BLaER1 treated with 17β-estradiol and CSF1 and Interleukin-3, amounts not matched to agents 10 nM and 100 nM (cell line): ENCODE measurements around the gene LRCH1.

Experiments used
- H3K27ac ChIP-seq, 11 experiments: shearing (Covaris generic); formaldehyde crosslinking; 2 replicates each; pipeline ENCODE4 v1.8.1; 2022
- H3K27me3 ChIP-seq, 11 experiments: shearing (Covaris generic); formaldehyde crosslinking; 2 replicates each; pipeline ENCODE4 v1.8.1; 2022
- H3K36me3 ChIP-seq, 11 experiments: shearing (Covaris generic); formaldehyde crosslinking; 2 replicates each; pipeline ENCODE4 v1.8.1; 2022
- H3K4me1 ChIP-seq, 10 experiments: shearing (Covaris generic); formaldehyde crosslinking; 2 replicates each; pipeline ENCODE4 v1.8.1; 2022
- H3K4me2 ChIP-seq, 11 experiments: shearing (Covaris generic); formaldehyde crosslinking; 2 replicates each; pipeline ENCODE4 v1.8.1; 2022
- H3K4me3 ChIP-seq, 10 experiments: shearing (Covaris generic); formaldehyde crosslinking; 2 replicates each; pipeline ENCODE4 v1.8.1; 2022
- H3K9ac ChIP-seq, 11 experiments: shearing (Covaris generic); formaldehyde crosslinking; 2 replicates each; pipeline ENCODE4 v1.8.1; 2022
- H3K9me3 ChIP-seq, 11 experiments: shearing (Covaris generic); formaldehyde crosslinking; replicated peaks in 1 of 11; 2 replicates each; pipeline ENCODE4 v1.8.1; 2022
- H4K20me1 ChIP-seq, 11 experiments: shearing (Covaris generic); formaldehyde crosslinking; 2 replicates each; pipeline ENCODE4 v1.8.1; 2022
- Cebpa-rat ChIP-seq, 11 experiments: shearing (Covaris generic); IDR thresholded peaks; 2 replicates each; pipeline ENCODE4 v1.8.1; 2022

The LRCH1 gene

DNA sequence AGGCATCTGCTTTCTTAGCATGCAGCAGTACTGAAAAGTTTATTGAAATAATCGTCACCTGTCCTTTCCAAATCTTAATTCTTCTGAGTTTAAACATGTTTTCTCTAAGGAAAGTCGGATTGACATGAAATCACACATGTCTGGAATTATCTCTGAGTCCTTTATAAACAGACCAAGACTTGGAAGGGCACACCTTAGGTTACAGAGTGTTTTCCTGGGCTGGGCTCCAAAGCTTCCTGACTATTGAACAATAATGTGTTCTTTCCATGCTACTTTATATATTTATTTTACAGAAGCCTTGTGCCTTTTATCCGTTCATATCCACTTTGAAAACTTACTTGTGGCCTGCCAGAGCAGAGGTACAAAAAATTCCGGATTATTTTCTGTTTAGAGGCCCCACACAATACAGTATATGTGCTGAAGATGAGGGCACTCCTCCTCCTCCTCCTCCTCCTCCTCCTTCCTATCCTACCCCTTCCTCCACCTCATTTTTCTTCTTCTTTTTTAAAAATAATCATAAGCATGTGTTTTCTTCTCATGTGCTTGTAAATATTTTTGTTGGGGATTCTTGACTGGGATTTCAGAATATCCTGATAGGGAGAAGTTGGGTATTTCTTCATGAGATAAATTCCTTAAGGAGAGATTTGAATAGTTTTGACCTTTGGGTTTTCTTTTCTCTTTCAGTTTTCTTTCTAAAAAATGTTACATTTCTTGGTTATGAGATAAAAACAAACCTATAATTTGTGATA lies 52.3 kb downstream of the LRCH1 start:
- no peaks in the 10 kb centered on the region for H3K27me3 ChIP-seq
- H3K4me1 ChIP-seq, result peaks cover 87 to 96% (median 92%) of the 10 kb centered on the region in 10 experiments

DNA sequence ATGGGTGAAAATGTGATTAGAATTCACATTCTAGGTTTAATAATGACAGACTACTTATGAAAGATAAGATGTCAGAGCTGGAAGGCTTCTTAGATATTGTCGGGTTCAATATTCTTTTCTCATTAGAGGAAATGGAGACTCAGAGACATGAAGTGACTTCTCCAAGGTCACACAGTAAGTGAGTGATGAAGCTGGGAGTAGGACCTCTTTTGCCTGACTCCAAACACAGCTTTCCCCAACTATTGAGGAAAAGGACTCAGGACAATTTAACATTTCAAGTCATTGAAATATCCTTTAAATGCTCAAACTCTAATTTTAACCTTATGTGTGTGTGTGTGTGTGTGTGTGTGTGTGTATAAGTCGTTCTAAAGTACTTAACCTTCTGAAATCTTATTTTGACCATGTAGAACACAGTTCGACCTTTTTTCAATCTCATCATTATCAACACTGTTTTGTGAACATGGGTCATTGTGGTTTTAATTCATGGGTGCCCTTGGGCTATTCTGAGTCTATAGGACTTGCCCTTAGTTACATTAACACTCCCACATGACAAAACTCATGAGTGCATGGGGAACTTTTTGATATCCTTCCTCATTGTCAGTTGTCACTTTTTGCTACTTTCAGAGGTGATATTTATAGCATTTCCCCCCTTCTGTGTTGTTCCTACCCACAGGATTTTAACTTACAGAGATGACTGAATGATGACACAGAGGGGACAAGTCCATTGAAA lies 53.0 kb downstream of the LRCH1 start:
- Histone ChIP-seq H3K27ac (peak overlapping the region; percentile 58 to 82 (median 75)), H3K4me1 (peaks cover 82 to 93% (median 86%) of the 10 kb centered on the region in 10 experiments), H4K20me1 (peaks cover 9 to 96% (median 18%) of the 10 kb centered on the region in 11 experiments; a peak in 13 of 22 replicates)

More for the DNA sequence above, 52.3 kb downstream of the LRCH1 start:
- Histone ChIP-seq H3K4me2 (peak overlapping the region; percentile 64 to 91 (median 86)), H3K9me3 (no peaks in the 10 kb centered on the region), H3K27ac (peak overlapping the region in 10 of 11 experiments; percentile 32 to 82 (median 75); a peak in 18 of 22 replicates), H3K4me3 (no peak overlapping the region), H3K9ac (peak overlapping the region in 4 of 11 experiments; percentile 20 to 69 (median 50); a peak in 4 of 22 replicates), H3K36me3 (0 out of 22 replicates have a peak, but pooled peaks cover 0 to 3% (median 0%) of the 10 kb centered on the region in 11 experiments), H4K20me1 (peaks cover 9 to 93% (median 17%) of the 10 kb centered on the region in 11 experiments; a peak in 13 of 22 replicates)
- no peak for TF ChIP-seq Cebpa-rat (IDR thresholded peaks at IDR 0.05)

DNA sequence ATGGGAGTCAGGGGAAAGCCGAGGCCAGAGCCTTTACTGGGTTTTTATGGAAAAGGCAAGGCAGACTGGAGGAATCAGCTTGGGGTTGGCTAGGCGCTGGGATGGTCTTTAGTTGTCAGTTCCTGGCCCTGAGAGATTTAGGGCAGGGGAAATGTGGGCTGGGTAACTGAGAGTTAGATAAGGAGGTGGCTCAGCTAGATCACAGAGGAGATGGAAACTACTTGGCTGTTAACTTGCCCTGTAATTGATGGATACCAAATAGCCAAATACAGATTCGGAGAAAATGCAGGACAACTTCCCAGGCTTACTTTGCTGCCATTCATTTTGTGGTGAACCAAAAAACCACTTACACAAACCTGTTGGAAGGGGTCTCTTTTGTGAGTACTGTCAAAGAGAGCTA lies 54.0 kb downstream of the LRCH1 start:
- Histone ChIP-seq H3K4me3 (peak overlapping the region in 8 of 10 experiments; percentile 4 to 57 (median 30); a peak in 9 of 20 replicates), H3K27ac (peak overlapping the region; percentile 58 to 82 (median 75))

More for the DNA sequence above, 53.0 kb downstream of the LRCH1 start:
- peak overlapping the region; percentile 37 to 75 (median 61); a peak in 19 of 22 replicates for H3K9ac ChIP-seq
- H3K27me3 ChIP-seq, result no peaks in the 10 kb centered on the region
- H3K36me3 ChIP-seq, result 0 out of 22 replicates have a peak, but pooled peaks cover 0 to 3% (median 0%) of the 10 kb centered on the region in 11 experiments
- no peaks in the 10 kb centered on the region for H3K9me3 ChIP-seq
- H3K4me2 ChIP-seq, result peak overlapping the region; percentile 64 to 91 (median 86)
- H3K4me3 ChIP-seq, result peak overlapping the region; percentile 4 to 57 (median 26); a peak in 13 of 20 replicates
- no peak for TF ChIP-seq Cebpa-rat (IDR thresholded peaks at IDR 0.05)

DNA sequence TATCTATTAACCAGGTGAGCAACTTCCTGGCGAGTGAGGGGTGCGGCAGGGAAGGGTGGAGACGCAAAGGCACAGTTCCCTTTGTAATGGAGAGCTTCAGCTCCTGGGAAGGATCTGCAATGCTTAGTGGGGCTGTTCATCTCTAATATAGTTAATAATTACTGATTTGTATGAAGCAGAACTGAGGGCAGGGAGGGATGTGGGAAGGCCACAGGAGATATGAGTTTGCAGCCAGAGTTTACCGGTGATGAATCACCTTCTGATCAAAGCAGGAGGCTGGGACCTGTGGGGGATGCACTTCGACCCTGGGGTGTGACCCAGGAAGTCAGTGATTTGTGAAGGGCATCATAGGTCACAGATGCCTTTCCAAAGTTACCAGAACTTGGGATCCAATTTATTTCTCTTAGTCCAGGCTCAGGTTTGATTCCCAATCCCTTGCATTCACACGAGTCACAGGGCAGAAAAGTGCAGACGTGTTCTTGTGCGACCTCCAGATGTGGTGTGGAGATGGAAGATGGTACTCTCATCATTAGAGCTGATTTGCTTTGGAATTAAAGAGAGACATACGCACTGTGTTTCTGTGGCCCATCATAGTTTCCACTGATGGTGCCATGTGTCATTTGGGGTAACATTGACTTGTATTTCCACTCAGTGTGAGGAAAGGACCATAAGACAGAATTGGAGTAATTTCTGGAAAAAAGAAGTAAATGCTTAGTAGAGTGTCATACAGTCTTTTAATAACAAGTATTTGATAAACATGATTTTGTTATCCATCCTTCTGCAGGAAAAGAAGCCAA lies 55.0 kb downstream of the LRCH1 start:
- no peaks in the 10 kb centered on the region for H3K9me3 ChIP-seq
- H3K36me3 ChIP-seq, result 0 out of 22 replicates have a peak, but pooled peaks cover 0 to 2% (median 0%) of the 10 kb centered on the region in 11 experiments
- H3K27ac ChIP-seq, result peak overlapping the region in 3 of 11 experiments; percentile 10 to 82 (median 75); a peak in 3 of 22 replicates
- peaks cover 62 to 88% (median 72%) of the 10 kb centered on the region in 10 experiments for H3K4me1 ChIP-seq
- no peak overlapping the region for H3K9ac ChIP-seq
- peaks cover 9 to 94% (median 21%) of the 10 kb centered on the region in 11 experiments; a peak in 13 of 22 replicates for H4K20me1 ChIP-seq
- TF ChIP-seq Cebpa-rat (IDR thresholded peaks at IDR 0.05), result no peak
- H3K4me2 ChIP-seq, result peak overlapping the region; percentile 64 to 91 (median 86)
- H3K4me3 ChIP-seq, result no peak overlapping the region
- no peaks in the 10 kb centered on the region for H3K27me3 ChIP-seq

More for the DNA sequence above, 54.0 kb downstream of the LRCH1 start:
- Histone ChIP-seq H3K9ac (peak overlapping the region; percentile 37 to 75 (median 61); a peak in 18 of 22 replicates), H3K9me3 (no peaks in the 10 kb centered on the region), H3K27me3 (no peaks in the 10 kb centered on the region), H3K4me2 (peak overlapping the region; percentile 64 to 91 (median 86)), H3K4me1 (peaks cover 72 to 88% (median 77%) of the 10 kb centered on the region in 10 experiments), H4K20me1 (peaks cover 9 to 95% (median 21%) of the 10 kb centered on the region in 11 experiments; a peak in 13 of 22 replicates), H3K36me3 (0 out of 22 replicates have a peak, but pooled peaks cover 0 to 3% (median 0%) of the 10 kb centered on the region in 11 experiments)
- TF ChIP-seq Cebpa-rat (IDR thresholded peaks at IDR 0.05), result no peak

DNA sequence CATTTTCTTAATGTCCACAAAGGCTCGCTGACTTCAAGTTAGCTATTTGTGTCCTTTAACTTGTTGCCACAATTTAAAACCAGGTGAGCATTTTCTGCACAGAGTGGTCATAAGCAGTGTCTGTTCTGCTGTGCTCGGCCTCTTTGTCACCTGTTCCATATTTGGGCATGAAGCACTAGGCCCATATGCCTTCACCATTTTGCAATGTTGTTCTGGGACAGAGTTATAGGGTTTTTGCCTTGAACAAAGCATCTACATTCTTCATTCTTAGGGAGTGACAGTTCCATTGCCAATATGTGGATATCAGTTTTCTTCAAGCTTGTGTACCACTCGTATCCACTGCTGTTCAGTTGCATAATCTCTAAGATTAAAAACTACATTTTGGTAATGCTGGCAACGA lies 56.1 kb downstream of the LRCH1 start:
- H3K9me3 ChIP-seq, result no peaks in the 10 kb centered on the region
- peaks cover 6 to 92% (median 21%) of the 10 kb centered on the region in 11 experiments; a peak in 12 of 22 replicates for H4K20me1 ChIP-seq
- H3K4me2 ChIP-seq, result peak overlapping the region in 9 of 11 experiments; percentile 3 to 76 (median 23); a peak in 7 of 22 replicates
- H3K9ac ChIP-seq, result no peak overlapping the region
- H3K4me3 ChIP-seq, result no peak overlapping the region
- no peak for TF ChIP-seq Cebpa-rat (IDR thresholded peaks at IDR 0.05)
- no peak overlapping the region for H3K27ac ChIP-seq
- H3K27me3 ChIP-seq, result no peaks in the 10 kb centered on the region
- H3K36me3 ChIP-seq, result no peaks in the 10 kb centered on the region; a peak in 1 of 22 replicates
- H3K4me1 ChIP-seq, result peaks cover 56 to 82% (median 68%) of the 10 kb centered on the region in 10 experiments

DNA sequence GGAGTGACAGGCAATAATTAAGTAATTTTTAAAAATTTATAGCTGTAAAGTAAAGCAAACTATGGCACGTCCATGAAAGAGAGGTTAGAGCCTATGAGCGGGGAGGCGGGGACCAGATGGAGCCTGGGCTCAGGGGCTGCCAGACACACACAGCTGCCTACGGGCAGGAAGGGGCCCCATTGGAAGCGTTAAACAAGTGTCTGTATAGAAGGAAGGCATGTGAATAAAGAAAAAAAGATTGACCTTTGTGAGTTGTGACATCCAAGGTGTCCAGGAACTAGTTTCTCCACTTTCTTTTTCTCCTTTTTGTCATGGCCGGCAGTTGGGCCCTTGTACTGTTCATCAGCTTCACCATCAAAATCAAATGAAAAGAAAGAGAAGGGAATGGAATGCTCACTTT lies 56.8 kb downstream of the LRCH1 start:
- Histone ChIP-seq H3K4me2 (peak overlapping the region; percentile 3 to 76 (median 23); a peak in 13 of 22 replicates), H3K27me3 (no peaks in the 10 kb centered on the region), H3K4me1 (peaks cover 51 to 75% (median 62%) of the 10 kb centered on the region in 10 experiments), H3K27ac (no peak overlapping the region), H4K20me1 (peaks cover 6 to 92% (median 21%) of the 10 kb centered on the region in 11 experiments; a peak in 12 of 22 replicates), H3K36me3 (peaks cover 0 to 2% (median 0%) of the 10 kb centered on the region in 11 experiments; a peak in 3 of 22 replicates), H3K9me3 (no peaks in the 10 kb centered on the region), H3K4me3 (no peak overlapping the region), H3K9ac (no peak overlapping the region)
- no peak for TF ChIP-seq Cebpa-rat (IDR thresholded peaks at IDR 0.05)

DNA sequence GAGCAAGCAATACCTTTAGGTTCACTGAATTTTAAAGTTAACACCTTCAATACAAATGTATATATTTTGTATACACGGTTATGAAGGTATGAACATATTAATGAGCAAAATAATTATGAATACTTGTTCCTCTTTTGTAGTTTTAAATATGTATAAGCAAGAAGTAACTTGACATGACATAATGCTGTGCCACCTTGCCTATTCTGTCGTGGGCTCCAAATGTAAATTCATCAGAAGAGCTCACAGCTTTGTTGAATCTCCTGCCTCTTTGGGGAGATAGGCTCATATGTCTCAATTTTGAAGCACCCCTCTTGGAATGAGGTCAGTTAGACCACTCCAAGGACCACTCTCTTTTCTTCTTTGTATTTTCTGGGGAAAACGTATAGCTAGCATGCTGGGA lies 59.3 kb downstream of the LRCH1 start:
- H3K9ac ChIP-seq, result no peak overlapping the region
- peak overlapping the region in 1 of 11 experiments; percentile 41; a peak in 2 of 22 replicates for H3K27ac ChIP-seq
- peaks cover 6 to 89% (median 16%) of the 10 kb centered on the region in 11 experiments; a peak in 13 of 22 replicates for H4K20me1 ChIP-seq
- TF ChIP-seq Cebpa-rat (IDR thresholded peaks at IDR 0.05), result no peak
- peaks cover 0 to 7% (median 0%) of the 10 kb centered on the region in 11 experiments; a peak in 4 of 22 replicates for H3K9me3 ChIP-seq
- no peak overlapping the region for H3K4me3 ChIP-seq
- peaks cover 0 to 10% (median 6%) of the 10 kb centered on the region in 11 experiments; a peak in 7 of 22 replicates for H3K36me3 ChIP-seq
- peaks cover 46 to 68% (median 56%) of the 10 kb centered on the region in 10 experiments for H3K4me1 ChIP-seq
- no peaks in the 10 kb centered on the region for H3K27me3 ChIP-seq
- peak overlapping the region in 2 of 11 experiments; percentile 53 to 56; a peak in 4 of 22 replicates for H3K4me2 ChIP-seq
